ENCODE results near the gene UBE2E2.

Gene UBE2E2

GRCh38 chr3:23239211-23240068, 36.3 kb downstream of the UBE2E2 start:
- ChIA-PET POLR2A (no interaction called here), CTCF (no interaction called here)
- no peak for DNase-seq (ENCODE audit: low read depth, low spot score)
- no peak for TF ChIP-seq CTCF (IDR thresholded peaks at IDR 0.05; ENCODE audit: insufficient read depth, low read length, missing control alignments)
- H3K4me3 ChIP-seq (ENCODE audit: low read depth, low read length): no peak overlapping the region

GRCh38 chr3:23240171-23240785, 37.2 kb downstream of the UBE2E2 start:
- no peak for TF ChIP-seq CTCF (IDR thresholded peaks at IDR 0.05; ENCODE audit: insufficient read depth, low read length, missing control alignments)
- H3K4me3 ChIP-seq (ENCODE audit: low read depth, low read length): no peak overlapping the region
- no peak for DNase-seq (ENCODE audit: low read depth, low spot score)
- ChIA-PET CTCF (no interaction called here), POLR2A (no interaction called here)

GRCh38 chr3:23241256-23241655, 38.1 kb downstream of the UBE2E2 start:
- ChIA-PET POLR2A (no interaction called here), CTCF (no interaction called here)
- no peak overlapping the region for H3K4me3 ChIP-seq (ENCODE audit: low read depth, low read length)
- no peak for TF ChIP-seq CTCF (IDR thresholded peaks at IDR 0.05; ENCODE audit: insufficient read depth, low read length, missing control alignments)
- no peak for DNase-seq (ENCODE audit: low read depth, low spot score)

GRCh38 chr3:23242106-23242505, 39.0 kb downstream of the UBE2E2 start:
- no peak overlapping the region for H3K4me3 ChIP-seq (ENCODE audit: low read depth, low read length)
- no peak for DNase-seq (ENCODE audit: low read depth, low spot score)
- CTCF ChIA-PET: no interaction called here
- POLR2A ChIA-PET: no interaction called here
- TF ChIP-seq CTCF (IDR thresholded peaks at IDR 0.05; ENCODE audit: insufficient read depth, low read length, missing control alignments): no peak

- CTCF ChIA-PET: no interaction called here
- DNase-seq (ENCODE audit: low read depth, low spot score): no peak
- no peak for TF ChIP-seq CTCF (IDR thresholded peaks at IDR 0.05; ENCODE audit: insufficient read depth, low read length, missing control alignments)
- H3K4me3 ChIP-seq (ENCODE audit: low read depth, low read length): no peak overlapping the region
- POLR2A ChIA-PET: no interaction called here
Observed at GRCh38 chr3:23244324-23245041, 41.4 kb downstream of the UBE2E2 start.

- POLR2A ChIA-PET: no interaction called here
- no peak for DNase-seq (ENCODE audit: low read depth, low spot score)
- CTCF ChIA-PET: no interaction called here
- no peak for TF ChIP-seq CTCF (IDR thresholded peaks at IDR 0.05; ENCODE audit: insufficient read depth, low read length, missing control alignments)
- no peak overlapping the region for H3K4me3 ChIP-seq (ENCODE audit: low read depth, low read length)
Observed at GRCh38 chr3:23246651-23247050, 43.5 kb downstream of the UBE2E2 start.
